Neural progenitor cell (in vitro differentiated cells): ENCODE measurements around the gene EMILIN1.

Experiments used
- EZH2 ChIP-seq: fragments of 200-600 bp; sonication (generic); IDR thresholded peaks from 2 replicates; pipeline ENCODE4 v1.6.1; 2017; ENCODE audit warnings: antibody characterized with exemption, mild to moderate bottlenecking, moderate library complexity
- TF ChIP-seq, protein P1 (sequence below): fragments of 200-600 bp; sonication (generic); IDR thresholded peaks from 2 replicates; pipeline ENCODE4 v1.5.1; 2017; ENCODE audit warnings: antibody characterized with exemption, mild to moderate bottlenecking

GRCh38 chr2:27033253-27033852 lies 45.1 kb upstream of the EMILIN1 start:
- TF ChIP-seq, protein P1, sequence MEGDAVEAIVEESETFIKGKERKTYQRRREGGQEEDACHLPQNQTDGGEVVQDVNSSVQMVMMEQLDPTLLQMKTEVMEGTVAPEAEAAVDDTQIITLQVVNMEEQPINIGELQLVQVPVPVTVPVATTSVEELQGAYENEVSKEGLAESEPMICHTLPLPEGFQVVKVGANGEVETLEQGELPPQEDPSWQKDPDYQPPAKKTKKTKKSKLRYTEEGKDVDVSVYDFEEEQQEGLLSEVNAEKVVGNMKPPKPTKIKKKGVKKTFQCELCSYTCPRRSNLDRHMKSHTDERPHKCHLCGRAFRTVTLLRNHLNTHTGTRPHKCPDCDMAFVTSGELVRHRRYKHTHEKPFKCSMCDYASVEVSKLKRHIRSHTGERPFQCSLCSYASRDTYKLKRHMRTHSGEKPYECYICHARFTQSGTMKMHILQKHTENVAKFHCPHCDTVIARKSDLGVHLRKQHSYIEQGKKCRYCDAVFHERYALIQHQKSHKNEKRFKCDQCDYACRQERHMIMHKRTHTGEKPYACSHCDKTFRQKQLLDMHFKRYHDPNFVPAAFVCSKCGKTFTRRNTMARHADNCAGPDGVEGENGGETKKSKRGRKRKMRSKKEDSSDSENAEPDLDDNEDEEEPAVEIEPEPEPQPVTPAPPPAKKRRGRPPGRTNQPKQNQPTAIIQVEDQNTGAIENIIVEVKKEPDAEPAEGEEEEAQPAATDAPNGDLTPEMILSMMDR = no peak
- TF ChIP-seq EZH2 = no peak
